Bronchial epithelial cell (primary cell): ENCODE measurements around the gene COL23A1. TPM values are rescaled to one million over a fixed set of nuclear protein-coding genes. Genes with fewer than 3 reads are reported as not detected.

ENCODE experiments used
- DNase-seq: peaks from one replicate; pipeline ENCODE4 v3.0.0-alpha.2; 2010; ENCODE audit warnings: low read depth
- FAIRE-seq: peaks from 2 replicates; lab custom pipeline; 2011; peaks lifted over from hg19 to GRCh38; lab: Jason Lieb, UNC
- H3K27me3 ChIP-seq: 2 replicates; pipeline ENCODE4 v1.5.1; 2011; ENCODE audit warnings: low read length; ENCODE audit not compliant: control insufficient read depth, insufficient read depth
- H3K36me3 ChIP-seq: 2 replicates; pipeline ENCODE4 v1.5.1; 2011; ENCODE audit warnings: low read length; ENCODE audit not compliant: control insufficient read depth, insufficient read depth
- H3K4me3 ChIP-seq: 2 replicates; pipeline ENCODE4 v1.5.1; 2011; ENCODE audit warnings: mild to moderate bottlenecking, low read depth, low read length, control low read depth
- CTCF ChIP-seq: IDR thresholded peaks from 2 replicates; pipeline ENCODE4 v1.5.1; 2011; ENCODE audit warnings: mild to moderate bottlenecking, moderate library complexity, low read length, control low read depth, inconsistent platforms; ENCODE audit not compliant: insufficient read depth, severe bottlenecking
- total RNA-seq: library from RNA; depleted of rRNA; stranded (reverse); fragments of >200 nt; gene quantifications from 2 replicates; pipeline ENCODE4 v1.2.1, GENCODE V29; 2014

COL23A1 gene
- total RNA-seq, 1 donor from 2014 or later = 0.26 TPM

DNA sequence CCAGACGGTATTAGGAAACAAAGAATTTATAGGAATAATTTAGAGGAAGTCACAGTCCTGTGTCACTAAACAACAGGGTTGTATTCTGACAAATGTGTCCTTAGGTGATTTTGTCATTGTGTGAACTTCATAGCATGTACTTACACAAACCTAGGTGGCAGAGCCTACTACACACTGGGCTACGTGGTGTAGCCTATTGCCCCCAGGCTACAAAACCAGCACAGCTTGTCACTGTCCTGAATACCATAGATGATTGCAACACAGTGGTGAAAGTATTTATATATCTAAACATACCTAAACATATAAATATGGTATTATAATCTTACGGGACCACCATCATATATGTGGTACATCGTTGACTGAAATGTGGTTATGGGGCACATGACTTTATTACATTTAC is 69.3 kb downstream of the COL23A1 start:
- no peak for DNase-seq
- no peak for TF ChIP-seq CTCF
- Histone ChIP-seq H3K27me3 (no peaks in the 10 kb centered on the region), H3K36me3 (no peaks in the 10 kb centered on the region), H3K4me3 (no peak overlapping the region)
- FAIRE-seq = no peak

GRCh38 chr5:178519804-178520203 is 70.4 kb downstream of the COL23A1 start:
- no peaks in the 10 kb centered on the region for H3K27me3 ChIP-seq
- TF ChIP-seq CTCF = no peak
- H3K4me3 ChIP-seq = no peak overlapping the region
- H3K36me3 ChIP-seq = no peaks in the 10 kb centered on the region
- DNase-seq (no peak), FAIRE-seq (peak; percentile 89)

- DNase-seq (no peak), FAIRE-seq (no peak)
- no peak for TF ChIP-seq CTCF
- H3K4me3 ChIP-seq = no peak overlapping the region
- H3K27me3 ChIP-seq = no peaks in the 10 kb centered on the region
- no peaks in the 10 kb centered on the region for H3K36me3 ChIP-seq
Measured at GRCh38 chr5:178519155-178519554, 71.0 kb downstream of the COL23A1 start.

DNA sequence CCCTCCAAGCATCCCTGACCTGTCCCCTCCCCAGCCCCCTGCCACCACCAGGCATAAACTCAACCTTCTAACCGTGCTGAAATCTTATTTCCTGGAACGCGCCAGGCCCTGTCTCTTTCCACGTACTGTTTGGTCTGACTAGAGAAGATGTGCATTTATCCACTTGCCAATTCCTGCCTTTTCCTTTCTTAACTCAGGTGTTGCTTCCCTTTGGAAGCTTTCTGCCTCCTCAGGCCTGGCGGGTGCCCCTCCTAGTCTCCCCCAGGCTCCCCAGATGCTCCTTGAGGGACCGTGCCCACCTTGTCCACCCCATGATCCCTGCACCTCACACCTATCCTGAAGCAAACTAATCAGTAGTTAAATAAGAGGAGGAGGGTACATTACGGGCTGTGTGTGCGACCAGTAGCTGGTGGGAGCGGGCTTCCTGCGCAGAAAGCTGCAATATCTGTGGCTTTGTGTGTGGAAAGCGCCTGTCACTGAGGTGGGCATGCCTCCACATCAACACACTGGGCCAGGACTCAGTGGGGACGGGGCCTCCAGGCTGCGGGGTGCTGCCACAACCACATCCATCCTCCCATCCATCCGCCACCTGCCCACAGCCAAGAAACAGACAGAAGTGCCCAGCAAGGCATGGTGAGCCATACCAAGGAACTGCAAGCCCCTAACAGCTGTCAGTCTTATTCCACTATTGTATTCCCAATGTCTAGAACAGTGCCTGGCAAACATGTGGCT is 73.5 kb downstream of the COL23A1 start:
- FAIRE-seq (no peak), DNase-seq (no peak)
- Histone ChIP-seq H3K27me3 (no peaks in the 10 kb centered on the region), H3K36me3 (no peaks in the 10 kb centered on the region), H3K4me3 (no peak overlapping the region)
- TF ChIP-seq CTCF = no peak

DNA sequence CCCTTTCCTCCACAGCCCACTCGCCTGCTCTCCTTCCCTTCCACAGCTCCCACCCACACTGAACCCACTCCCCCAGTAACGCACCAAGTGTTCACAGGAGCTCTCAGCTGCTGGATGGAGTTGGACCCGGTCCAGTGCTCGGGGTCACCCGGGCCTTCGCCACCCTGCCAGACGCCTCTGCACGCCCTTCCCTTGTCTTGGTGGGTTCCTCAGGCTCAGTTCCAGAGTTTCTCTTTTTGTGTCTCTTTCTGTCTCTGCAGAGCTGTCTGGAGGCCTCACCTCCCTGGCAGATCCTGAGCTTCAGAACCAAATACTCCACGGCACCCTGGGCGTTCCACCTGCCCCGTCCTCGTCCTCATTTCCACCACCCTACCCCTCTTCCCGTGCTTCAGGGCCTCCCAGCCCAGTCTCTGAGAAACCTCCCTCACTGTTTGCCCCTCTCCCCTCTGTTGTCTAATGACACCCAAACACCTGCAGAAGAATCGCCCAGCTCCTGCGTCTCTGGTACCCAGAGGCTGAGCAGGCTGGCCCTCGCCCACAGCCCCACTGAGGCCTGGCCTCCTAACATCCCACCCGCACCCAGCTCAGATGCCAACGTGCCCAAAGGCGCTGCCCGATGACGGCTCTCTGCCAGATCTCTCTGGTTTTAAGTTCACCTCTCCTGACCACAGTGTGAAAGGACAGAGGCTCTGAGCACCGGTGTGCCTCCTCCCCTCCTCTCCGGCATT is 74.3 kb downstream of the COL23A1 start:
- FAIRE-seq = no peak

More for the DNA sequence above, 74.3 kb downstream of the COL23A1 start:
- DNase-seq = no peak
- Histone ChIP-seq H3K36me3 (no peaks in the 10 kb centered on the region), H3K27me3 (no peaks in the 10 kb centered on the region), H3K4me3 (no peak overlapping the region)
- TF ChIP-seq CTCF = no peak
